Erythroblast (primary cell): ENCODE results near the gene DAAM1.

Experiments
- GATA1 ChIP-seq: IDR thresholded peaks from 2 replicates; pipeline ENCODE4 v1.6.1; 2011; ENCODE audit warnings: low read depth, mild to moderate bottlenecking, control low read depth, low read length, moderate library complexity
- POLR2A ChIP-seq: IDR thresholded peaks from 2 replicates; pipeline ENCODE4 v1.6.1; 2011; ENCODE audit warnings: mild to moderate bottlenecking, low read length

DNA sequence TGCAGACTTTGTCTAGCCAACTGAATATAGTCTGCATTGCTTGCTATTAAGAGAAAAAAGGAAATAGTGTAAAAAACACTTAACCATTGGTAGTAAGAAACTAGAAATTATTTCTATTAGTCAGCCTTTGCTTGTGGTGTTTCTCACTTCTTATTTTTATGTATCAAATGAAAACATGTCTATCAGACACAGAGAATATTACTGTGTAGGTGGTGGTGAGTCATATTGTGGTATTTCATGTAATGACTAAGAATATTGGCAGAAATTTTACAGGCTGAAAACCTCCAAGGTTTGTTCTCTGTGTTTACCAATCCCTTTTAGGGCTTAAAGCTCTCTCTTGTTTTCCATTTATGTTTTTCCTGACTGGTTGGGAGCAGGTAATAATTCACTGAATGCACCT lies 87.2 kb downstream of the DAAM1 start:
- TF ChIP-seq POLR2A (no peak), GATA1 (no peak)
